K562 (cell line): Measurements from ENCODE around the gene ATP6V0A4. TPM values are rescaled to one million over a fixed set of nuclear protein-coding genes. Genes with fewer than 3 reads are reported as not detected.

ENCODE experiments used
- ATAC-seq: fragments of 200-7000 bp; cut with Tn5 transposase; 3 replicates; pipeline ENCODE4 v1.9.1; 2020; ENCODE audit warnings: moderate library complexity
- BruUV-seq: library from RNA; stranded (reverse); fragments of 400-500 nt; replicated peaks from 2 replicates; lab custom pipeline; 2021; lab: Mats Ljungman, UMichigan
- CTCF ChIA-PET: fragments of 300-600 bp; formaldehyde crosslinking; extraction: SDS; loops from one replicate; lab custom pipeline; 2021; ENCODE audit warnings: low intra/inter-chr PET ratio; lab: Yijun Ruan, JAX
- POLR2A ChIA-PET: fragments of 300-600, 350-650 bp; sonication (Branson Sonifier 250); formaldehyde crosslinking; extraction: SDS; loops from one replicate; lab custom pipeline; 2021; ENCODE audit warnings: antibody characterized with exemption, inconsistent platforms; lab: Yijun Ruan, JAX
- DNase-seq, 4 experiments: peaks; one replicate each; pipeline versions ENCODE4 v3.0.0 to v3.0.0-alpha.2; 2011 to 2018; ENCODE audit warnings: low spot score in 3 of 4, mixed read lengths in 3 of 4; ENCODE audit errors: extremely low read depth in 1 of 4
- FAIRE-seq: peaks from 2 replicates; lab custom pipeline; 2011; peaks lifted over from hg19 to GRCh38; lab: Jason Lieb, UNC
- H2AFZ ChIP-seq: 2 replicates; pipeline ENCODE4 v1.6.0; 2011; ENCODE audit warnings: low read depth, low read length, control low read depth, inconsistent platforms
- H3K27ac ChIP-seq: fragments of 200-600 bp; 3 replicates; pipeline ENCODE4 v1.8.0; 2011; ENCODE audit warnings: low read depth, mild to moderate bottlenecking, control low read depth, inconsistent platforms, low read length, moderate library complexity, mixed read lengths; ENCODE audit errors: extremely low read depth
- H3K27me3 ChIP-seq, 2 experiments: fragments of 300-600 bp in 1 of 2; 2 replicates in 1 of 2; 3 replicates in 1 of 2; pipeline versions ENCODE4 v1.6.0 to v1.8.0; 2011; ENCODE audit warnings: inconsistent platforms in 2 of 2, low read length in 2 of 2, mild to moderate bottlenecking in 1 of 2, mixed read lengths in 1 of 2, moderate library complexity in 1 of 2; ENCODE audit not compliant: control insufficient read depth in 2 of 2, insufficient read depth in 2 of 2
- H3K36me3 ChIP-seq: fragments of 300-600 bp; 3 replicates; pipeline ENCODE4 v1.8.0; 2011; ENCODE audit warnings: mild to moderate bottlenecking, low read length, inconsistent platforms; ENCODE audit not compliant: control insufficient read depth, insufficient read depth
- H3K4me1 ChIP-seq, 2 experiments: fragments of 200-600 bp in 1 of 2; replicated peaks in 1 of 2; 2 replicates in 1 of 2; 3 replicates in 1 of 2; pipeline versions ENCODE4 v1.5.1 to v1.8.0; 2011; ENCODE audit warnings: inconsistent platforms in 2 of 2, low read length in 2 of 2, mild to moderate bottlenecking in 1 of 2, mixed read lengths in 1 of 2, moderate library complexity in 1 of 2; ENCODE audit not compliant: control insufficient read depth in 2 of 2, insufficient read depth in 2 of 2
- H3K4me2 ChIP-seq: 2 replicates; pipeline ENCODE4 v1.6.1; 2011; ENCODE audit warnings: low read length, control low read depth, inconsistent platforms, mixed read lengths; ENCODE audit not compliant: insufficient read depth
- H3K4me3 ChIP-seq: fragments of 200-600 bp; sonication (generic), shearing (Covaris generic); 2 replicates; pipeline ENCODE4 v1.5.1; 2016; ENCODE audit warnings: control low read depth, inconsistent platforms
- H3K79me2 ChIP-seq: fragments of 200-600 bp; 3 replicates; pipeline ENCODE4 v1.8.0; 2011; ENCODE audit warnings: low read length, inconsistent platforms; ENCODE audit not compliant: control insufficient read depth, insufficient read depth
- H3K9ac ChIP-seq, 2 experiments: 2 replicates each; pipeline versions ENCODE4 v1.6.0 to v1.6.1; 2011; ENCODE audit warnings: low read depth in 2 of 2, low read length in 2 of 2, control low read depth in 1 of 2, inconsistent platforms in 1 of 2, mild to moderate bottlenecking in 1 of 2, mixed read lengths in 1 of 2; ENCODE audit not compliant: insufficient read depth in 1 of 2
- H3K9me1 ChIP-seq: one replicate; pipeline ENCODE4 v1.6.0; 2011; ENCODE audit warnings: inconsistent platforms, mild to moderate bottlenecking, low read length, moderate library complexity; ENCODE audit not compliant: control insufficient read depth, insufficient read depth
- H3K9me3 ChIP-seq: replicated peaks from 2 replicates; pipeline ENCODE4 v1.5.1; 2011; ENCODE audit warnings: low read depth, low read length, inconsistent platforms; ENCODE audit not compliant: control insufficient read depth, insufficient read depth
- H4K20me1 ChIP-seq: replicated peaks from 2 replicates; pipeline ENCODE4 v1.6.1; 2011; ENCODE audit warnings: low read length, inconsistent platforms, mixed read lengths; ENCODE audit not compliant: control insufficient read depth, insufficient read depth
- DIDO1 ChIP-seq: fragments of 450-650 bp; IDR thresholded peaks from 2 replicates; pipeline ENCODE4 v1.6.1; 2016; ENCODE audit warnings: low read depth, missing biosample characterization, missing genetic modification characterization
- MIER1 ChIP-seq: fragments of 450-650 bp; IDR thresholded peaks from 2 replicates; pipeline ENCODE4 v1.6.1; 2016; ENCODE audit warnings: antibody characterized with exemption, mild to moderate bottlenecking, low read depth
- MXD1 ChIP-seq: fragments of 250-450 bp; sonication (Bioruptor Pico); IDR thresholded peaks from 2 replicates; pipeline ENCODE4 v1.8.0; 2021; ENCODE audit warnings: borderline replicate concordance, mild to moderate bottlenecking, moderate library complexity; ENCODE audit not compliant: poor library complexity, severe bottlenecking
- NFRKB ChIP-seq: fragments of 450-650 bp; IDR thresholded peaks from 2 replicates; pipeline ENCODE4 v1.6.1; 2016; ENCODE audit warnings: low read depth
- SMARCB1 ChIP-seq: IDR thresholded peaks from 2 replicates; pipeline ENCODE4 v1.6.1; 2011; ENCODE audit warnings: improper control_type of control experiment, low read depth; ENCODE audit not compliant: insufficient read length
- SMARCC2 ChIP-seq: fragments of 450-650 bp; IDR thresholded peaks from 2 replicates; pipeline ENCODE4 v1.6.1; 2017; ENCODE audit warnings: antibody characterized with exemption, moderate library complexity, mild to moderate bottlenecking, low read depth
- SOX6 ChIP-seq: fragments of 450-650 bp; IDR thresholded peaks from 2 replicates; pipeline ENCODE4 v1.6.1; 2014; ENCODE audit warnings: mild to moderate bottlenecking
- ZNF184 ChIP-seq: sonication (generic); formaldehyde crosslinking; IDR thresholded peaks from 2 replicates; pipeline ENCODE4 v1.5.0; 2020; ENCODE audit warnings: missing genetic modification reagents
- ZNF3 ChIP-seq: fragments of 250-450 bp; sonication (Bioruptor Pico); IDR thresholded peaks from 2 replicates; pipeline ENCODE4 v1.5.0; 2021; ENCODE audit warnings: mild to moderate bottlenecking, moderate library complexity
- ZNF586 ChIP-seq: fragments of 450-650 bp; formaldehyde crosslinking; conservative IDR thresholded peaks from 2 replicates; pipeline ENCODE4 v1.4.0; 2020; ENCODE audit warnings: mild to moderate bottlenecking, moderate library complexity
- ZNF668 ChIP-seq: fragments of 250-450 bp; sonication (Bioruptor Pico); IDR thresholded peaks from 2 replicates; pipeline ENCODE4 v1.8.0; 2022; ENCODE audit warnings: mild to moderate bottlenecking, inconsistent platforms
- ZNF79 ChIP-seq: fragments of 250-450 bp; sonication (Bioruptor Pico); IDR thresholded peaks from 2 replicates; pipeline ENCODE4 v1.4.0; 2020; ENCODE audit warnings: low read depth, mild to moderate bottlenecking, moderate library complexity
- WGBS: fragments of 100-300 bp; shearing (Covaris generic); methylation state at CpG from one replicate; pipeline ENCODE4 v1.1.6; 2016; ENCODE audit warnings: low coverage, mixed read lengths; ENCODE audit not compliant: insufficient coverage; ENCODE audit errors: missing lambda C conversion rate; 5-methylcytosine and 5-hydroxymethylcytosine counted together
- in situ Hi-C: fragments of 300-500 bp; cut with MboI; formaldehyde crosslinking; loops from 4 replicates; pipeline ENCODE4 v1.15.0; 2018; ENCODE audit warnings: inconsistent platforms, mixed read lengths
- intact Hi-C: fragments of 100-400 bp; cut with micrococcal nuclease; formaldehyde crosslinking; loops from 2 replicates; pipeline ENCODE4 v1.14.2; 2022
- polyA plus RNA-seq, 8 experiments: library from polyadenylated mRNA; depleted of rRNA in 4 of 8; stranded (reverse) in 5 of 8; unstranded in 3 of 8; fragments of >200 nt; fragmentation: Nextera tagmentation in 2 of 8; fragmentation: Illumina TruSeq in 1 of 8; extraction: Ambion mirVana in 2 of 8; extraction: Trizol in 1 of 8; gene quantifications; 2 replicates each; pipeline versions ENCODE4 v1.2.1 to v1.2.3, GENCODE V29; 2011 to 2014; ENCODE audit warnings: inconsistent platforms in 1 of 8, missing spikeins in 1 of 8
- total RNA-seq, 7 experiments: library from RNA; depleted of rRNA in 6 of 7; stranded (reverse); fragments of >200 nt in 6 of 7; fragmentation: Illumina TruSeq in 2 of 7; extraction: Trizol in 2 of 7; gene quantifications; 2 replicates each; pipeline versions ENCODE4 v1.2.1 to v1.2.3, GENCODE V29; 2011 to 2021; ENCODE audit warnings: low replicate concordance in 1 of 7
- TF ChIP-seq, protein P1 (sequence below): fragments of 450-650 bp; IDR thresholded peaks from 2 replicates; pipeline ENCODE4 v1.6.1; 2016; ENCODE audit warnings: antibody characterized with exemption

The ATP6V0A4 gene
- total and polyA plus RNA-seq, 9 of the 15 experiments (the other 6 are each of a cell fraction or from before 2014, with no cell fraction given) = 0.03 TPM; not detected in 8

GRCh38 chr7:138813945-138814344 lies 15.9 kb upstream of the ATP6V0A4 start:
- DNase-seq (no peak), ATAC-seq (no peak), FAIRE-seq (no peak)
- no peak overlapping the region for H2AFZ ChIP-seq
- H3K27me3 ChIP-seq = peaks cover 6% of the 10 kb centered on the region in 2 experiments
- intact Hi-C loops (no loop called here), in situ Hi-C loops (no loop called here)
- ChIA-PET CTCF (no interaction called here), POLR2A (interaction anchor here (0.7 kb wide), 1 partner anchor 1139 kb away, joined by 3 read pairs; no protein-coding TSS in a partner anchor)
- H3K4me2 ChIP-seq = no peak overlapping the region
- no TSS peak for BruUV-seq
- no peaks in the 10 kb centered on the region for H4K20me1 ChIP-seq
- no peak overlapping the region for H3K27ac ChIP-seq
- TF ChIP-seq ZNF184 (CRISPR knock-in tag) (no peak), DIDO1 (no peak), ZNF586 (CRISPR knock-in tag) (no peak), SMARCB1 (no peak), SMARCC2 (no peak), ZNF668 (CRISPR knock-in tag) (no peak), ZNF79 (CRISPR knock-in tag) (no peak), ZNF3 (CRISPR knock-in tag) (no peak), MIER1 (no peak), SOX6 (no peak), NFRKB (no peak), MXD1 (no peak)
- TF ChIP-seq, protein P1, sequence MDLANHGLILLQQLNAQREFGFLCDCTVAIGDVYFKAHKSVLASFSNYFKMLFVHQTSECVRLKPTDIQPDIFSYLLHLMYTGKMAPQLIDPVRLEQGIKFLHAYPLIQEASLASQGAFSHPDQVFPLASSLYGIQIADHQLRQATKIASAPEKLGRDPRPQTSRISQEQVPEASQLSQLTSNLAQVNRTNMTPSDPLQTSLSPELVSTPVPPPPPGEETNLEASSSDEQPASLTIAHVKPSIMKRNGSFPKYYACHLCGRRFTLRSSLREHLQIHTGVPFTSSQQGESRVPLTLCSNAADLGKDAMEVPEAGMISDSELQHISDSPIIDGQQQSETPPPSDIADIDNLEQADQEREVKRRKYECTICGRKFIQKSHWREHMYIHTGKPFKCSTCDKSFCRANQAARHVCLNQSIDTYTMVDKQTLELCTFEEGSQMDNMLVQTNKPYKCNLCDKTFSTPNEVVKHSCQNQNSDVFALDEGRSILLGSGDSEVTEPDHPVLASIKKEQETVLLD = no peak
- no peak overlapping the region for H3K9ac ChIP-seq
- no peak overlapping the region for H3K4me3 ChIP-seq
- no peaks in the 10 kb centered on the region for H3K9me1 ChIP-seq
- H3K9me3 ChIP-seq = no peaks in the 10 kb centered on the region
- H3K79me2 ChIP-seq = no peaks in the 10 kb centered on the region
- 2% methylated on average over 2 of the region's 2 CpGs for WGBS
- H3K36me3 ChIP-seq = no peaks in the 10 kb centered on the region
- H3K4me1 ChIP-seq = no peaks in the 10 kb centered on the region
